ENCODE data around the gene PHLDA2. TPM values are rescaled to one million over a fixed set of nuclear protein-coding genes. Genes with fewer than 3 reads are reported as not detected.

PHLDA2 gene
- total and polyA plus RNA-seq, 9 of the 15 experiments (the other 6 are each of a cell fraction or from before 2014, with no cell fraction given), result 0.43 to 42.4 (median 4.7) TPM

DNA sequence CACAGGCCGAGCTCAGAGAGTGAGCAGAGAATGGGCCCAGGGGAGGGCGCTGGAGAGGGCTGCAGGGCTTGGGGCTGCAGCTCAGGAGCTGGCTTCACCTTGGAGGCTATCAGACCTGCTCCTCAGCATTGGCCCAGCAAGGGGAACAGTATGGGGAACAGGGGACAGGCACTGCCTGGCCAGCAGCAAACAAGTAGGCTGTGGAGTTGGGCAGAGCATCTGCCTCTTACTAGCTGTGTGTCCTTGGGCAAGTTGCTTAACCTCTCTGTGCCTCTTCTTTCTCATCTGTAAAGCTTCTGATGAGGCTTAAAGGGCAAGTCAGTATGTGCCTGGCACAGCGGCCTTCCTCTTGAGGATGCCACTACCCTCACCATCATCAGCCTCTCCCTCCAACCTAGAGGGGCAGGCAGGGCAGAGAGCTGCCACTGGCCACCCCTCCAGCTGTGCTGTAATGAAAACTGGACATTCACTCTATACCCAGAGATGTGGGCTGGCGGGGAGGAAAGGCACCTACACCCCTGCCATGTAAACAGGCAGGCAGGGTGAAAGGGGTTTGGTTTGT lies 36.2 kb downstream of the PHLDA2 start (continued):
- TF ChIP-seq, protein P1, sequence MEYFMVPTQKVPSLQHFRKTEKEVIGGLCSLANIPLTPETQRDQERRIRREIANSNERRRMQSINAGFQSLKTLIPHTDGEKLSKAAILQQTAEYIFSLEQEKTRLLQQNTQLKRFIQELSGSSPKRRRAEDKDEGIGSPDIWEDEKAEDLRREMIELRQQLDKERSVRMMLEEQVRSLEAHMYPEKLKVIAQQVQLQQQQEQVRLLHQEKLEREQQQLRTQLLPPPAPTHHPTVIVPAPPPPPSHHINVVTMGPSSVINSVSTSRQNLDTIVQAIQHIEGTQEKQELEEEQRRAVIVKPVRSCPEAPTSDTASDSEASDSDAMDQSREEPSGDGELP (CRISPR knock-in tag; IDR thresholded peaks at IDR 0.05; ENCODE audit: borderline replicate concordance), result peak; percentile 39; the same call in 1 of the 2 replicates
- TF ChIP-seq DMBX1 (CRISPR knock-in tag; IDR thresholded peaks at IDR 0.05; ENCODE audit: borderline replicate concordance) (no peak), DPF2 (IDR thresholded peaks at IDR 0.05) (no peak), CBX2 (IDR thresholded peaks at IDR 0.05; ENCODE audit: insufficient read depth, low read length, poor library complexity, severe bottlenecking) (no peak), GABPB2 (CRISPR knock-in tag; conservative IDR thresholded peaks at IDR 0.05) (no peak), ZNF699 (CRISPR knock-in tag; IDR thresholded peaks at IDR 0.05; ENCODE audit: insufficient replicate concordance) (no peak), ZNF41 (CRISPR knock-in tag; conservative IDR thresholded peaks at IDR 0.05) (no peak), POLR2AphosphoS5 (IDR thresholded peaks at IDR 0.05; ENCODE audit: control insufficient read depth, insufficient read depth, low read depth, low read length) (no peak), ZNF707 (CRISPR knock-in tag; conservative IDR thresholded peaks at IDR 0.05) (no peak), PRPF4 (IDR thresholded peaks at IDR 0.05; ENCODE audit: insufficient read depth, low read depth, low read length, poor library complexity, severe bottlenecking) (no peak), MXI1 (IDR thresholded peaks at IDR 0.05; ENCODE audit: low read depth, low read length) (no peak), LARP7 (IDR thresholded peaks at IDR 0.05) (no peak), JUNB (CRISPR knock-in tag; conservative IDR thresholded peaks at IDR 0.05) (no peak), ZFPM2 (CRISPR knock-in tag; IDR thresholded peaks at IDR 0.05) (no peak), CHCHD3 (CRISPR knock-in tag; IDR thresholded peaks at IDR 0.05) (no peak), RAD21 (CRISPR knock-in tag; conservative IDR thresholded peaks at IDR 0.05 in 1 of 2, IDR thresholded peaks at IDR 0.05 in 1 of 2) (peak; percentile 6 to 46; a peak in 2 of 4 replicates), TEAD2 (tag; IDR thresholded peaks at IDR 0.05) (no peak), HNRNPH1 (optimal IDR thresholded peaks at IDR 0.05; ENCODE audit: low read depth, low read length) (no peak), CREM (IDR thresholded peaks at IDR 0.05; ENCODE audit: low read depth) (no peak), ZNF766 (CRISPR knock-in tag; conservative IDR thresholded peaks at IDR 0.05) (no peak), BRCA1 (IDR thresholded peaks at IDR 0.05) (no peak), BRCA1 (CRISPR knock-in tag; IDR thresholded peaks at IDR 0.05) (no peak), GATAD2A (IDR thresholded peaks at IDR 0.05) (0 out of 2 replicates have a peak, but pooled peaks have one; percentile 4)
- TF ChIP-seq, protein P2, sequence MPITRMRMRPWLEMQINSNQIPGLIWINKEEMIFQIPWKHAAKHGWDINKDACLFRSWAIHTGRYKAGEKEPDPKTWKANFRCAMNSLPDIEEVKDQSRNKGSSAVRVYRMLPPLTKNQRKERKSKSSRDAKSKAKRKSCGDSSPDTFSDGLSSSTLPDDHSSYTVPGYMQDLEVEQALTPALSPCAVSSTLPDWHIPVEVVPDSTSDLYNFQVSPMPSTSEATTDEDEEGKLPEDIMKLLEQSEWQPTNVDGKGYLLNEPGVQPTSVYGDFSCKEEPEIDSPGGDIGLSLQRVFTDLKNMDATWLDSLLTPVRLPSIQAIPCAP (CRISPR knock-in tag; IDR thresholded peaks at IDR 0.05; ENCODE audit: borderline replicate concordance), result no peak
- TF ChIP-seq, protein P3, sequence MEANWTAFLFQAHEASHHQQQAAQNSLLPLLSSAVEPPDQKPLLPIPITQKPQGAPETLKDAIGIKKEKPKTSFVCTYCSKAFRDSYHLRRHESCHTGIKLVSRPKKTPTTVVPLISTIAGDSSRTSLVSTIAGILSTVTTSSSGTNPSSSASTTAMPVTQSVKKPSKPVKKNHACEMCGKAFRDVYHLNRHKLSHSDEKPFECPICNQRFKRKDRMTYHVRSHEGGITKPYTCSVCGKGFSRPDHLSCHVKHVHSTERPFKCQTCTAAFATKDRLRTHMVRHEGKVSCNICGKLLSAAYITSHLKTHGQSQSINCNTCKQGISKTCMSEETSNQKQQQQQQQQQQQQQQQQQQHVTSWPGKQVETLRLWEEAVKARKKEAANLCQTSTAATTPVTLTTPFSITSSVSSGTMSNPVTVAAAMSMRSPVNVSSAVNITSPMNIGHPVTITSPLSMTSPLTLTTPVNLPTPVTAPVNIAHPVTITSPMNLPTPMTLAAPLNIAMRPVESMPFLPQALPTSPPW (CRISPR knock-in tag; IDR thresholded peaks at IDR 0.05), result no peak
- TF ChIP-seq, protein P4, sequence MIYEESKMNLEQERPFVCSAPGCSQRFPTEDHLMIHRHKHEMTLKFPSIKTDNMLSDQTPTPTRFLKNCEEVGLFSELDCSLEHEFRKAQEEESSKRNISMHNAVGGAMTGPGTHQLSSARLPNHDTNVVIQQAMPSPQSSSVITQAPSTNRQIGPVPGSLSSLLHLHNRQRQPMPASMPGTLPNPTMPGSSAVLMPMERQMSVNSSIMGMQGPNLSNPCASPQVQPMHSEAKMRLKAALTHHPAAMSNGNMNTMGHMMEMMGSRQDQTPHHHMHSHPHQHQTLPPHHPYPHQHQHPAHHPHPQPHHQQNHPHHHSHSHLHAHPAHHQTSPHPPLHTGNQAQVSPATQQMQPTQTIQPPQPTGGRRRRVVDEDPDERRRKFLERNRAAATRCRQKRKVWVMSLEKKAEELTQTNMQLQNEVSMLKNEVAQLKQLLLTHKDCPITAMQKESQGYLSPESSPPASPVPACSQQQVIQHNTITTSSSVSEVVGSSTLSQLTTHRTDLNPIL (CRISPR knock-in tag; IDR thresholded peaks at IDR 0.05), result no peak

Data from K562 (cell line).